Ovary (tissue), 3 donors: Measurements from ENCODE around the gene CFH.

Experiments used
- EP300 ChIP-seq: sonication (generic); formaldehyde crosslinking; IDR thresholded peaks from one replicate; pipeline ENCODE4 v1.6.1; 2017; ENCODE audit warnings: antibody characterized with exemption
- POLR2A ChIP-seq: fragments of 450-650 bp; IDR thresholded peaks from one replicate; pipeline ENCODE4 v1.6.1; 2017; ENCODE audit warnings: antibody characterized with exemption, mild to moderate bottlenecking, moderate library complexity
- TF ChIP-seq, protein P1 (sequence below), 3 donors: fragments of 450-650 bp in 2 of 3; fragments of 200-600 bp in 1 of 3; IDR thresholded peaks; one replicate each; pipeline versions ENCODE4 v1.5.1 to v1.8.0; 2016 to 2022; ENCODE audit warnings: antibody characterized with exemption in 3 of 3, mild to moderate bottlenecking in 1 of 3
- donor health status: DM: no; HTN: no; CAD: no.

DNA sequence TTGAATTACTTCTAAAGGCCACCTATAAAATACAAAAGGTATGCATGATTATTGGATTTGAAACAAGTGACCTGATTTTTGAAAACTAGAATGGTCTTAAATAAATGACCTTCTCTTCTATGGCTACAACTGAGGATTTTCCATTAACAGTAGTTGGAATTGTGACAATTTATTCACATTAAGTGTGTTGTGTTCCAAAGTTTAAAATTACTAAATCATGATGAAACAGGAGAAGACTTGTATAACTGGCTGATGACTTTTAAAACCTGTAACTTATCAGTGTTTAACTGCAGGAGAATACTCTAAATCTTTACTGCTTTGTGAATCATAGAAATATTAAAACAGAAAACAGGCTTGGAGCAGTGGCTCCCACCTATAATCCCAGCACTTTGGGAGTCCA, 48.2 kb upstream of the CFH start:
- TF ChIP-seq, protein P1, sequence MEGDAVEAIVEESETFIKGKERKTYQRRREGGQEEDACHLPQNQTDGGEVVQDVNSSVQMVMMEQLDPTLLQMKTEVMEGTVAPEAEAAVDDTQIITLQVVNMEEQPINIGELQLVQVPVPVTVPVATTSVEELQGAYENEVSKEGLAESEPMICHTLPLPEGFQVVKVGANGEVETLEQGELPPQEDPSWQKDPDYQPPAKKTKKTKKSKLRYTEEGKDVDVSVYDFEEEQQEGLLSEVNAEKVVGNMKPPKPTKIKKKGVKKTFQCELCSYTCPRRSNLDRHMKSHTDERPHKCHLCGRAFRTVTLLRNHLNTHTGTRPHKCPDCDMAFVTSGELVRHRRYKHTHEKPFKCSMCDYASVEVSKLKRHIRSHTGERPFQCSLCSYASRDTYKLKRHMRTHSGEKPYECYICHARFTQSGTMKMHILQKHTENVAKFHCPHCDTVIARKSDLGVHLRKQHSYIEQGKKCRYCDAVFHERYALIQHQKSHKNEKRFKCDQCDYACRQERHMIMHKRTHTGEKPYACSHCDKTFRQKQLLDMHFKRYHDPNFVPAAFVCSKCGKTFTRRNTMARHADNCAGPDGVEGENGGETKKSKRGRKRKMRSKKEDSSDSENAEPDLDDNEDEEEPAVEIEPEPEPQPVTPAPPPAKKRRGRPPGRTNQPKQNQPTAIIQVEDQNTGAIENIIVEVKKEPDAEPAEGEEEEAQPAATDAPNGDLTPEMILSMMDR (IDR thresholded peaks at IDR 0.05) = no peak
- no peak for TF ChIP-seq POLR2A
- no peak for TF ChIP-seq EP300
